Right cardiac atrium (tissue), 5 donors: ENCODE results near the gene PRKAG1. TPM values are rescaled to one million over a fixed set of nuclear protein-coding genes. Genes with fewer than 3 reads are reported as not detected.

Source experiments
- ATAC-seq, 2 donors: fragments of 200-7000 bp; cut with Tn5 transposase; one replicate each; pipeline versions ENCODE4 v1.8.0 to v1.9.1; 2020; ENCODE audit warnings: moderate library complexity in 2 of 2, mild to moderate bottlenecking in 1 of 2
- DNase-seq, 3 donors: peaks; one replicate each; pipeline ENCODE4 v3.0.0-alpha.2; 2020
- H3K27ac ChIP-seq: one replicate; pipeline ENCODE4 v1.5.1; 2013; ENCODE audit warnings: mild to moderate bottlenecking, low read length, control low read depth, moderate library complexity
- H3K27me3 ChIP-seq: one replicate; pipeline ENCODE4 v1.6.1; 2013; ENCODE audit not compliant: control insufficient read depth, insufficient read depth
- H3K4me1 ChIP-seq: one replicate; pipeline ENCODE4 v1.6.1; 2013; ENCODE audit warnings: low read length; ENCODE audit not compliant: control insufficient read depth, insufficient read depth
- H3K4me3 ChIP-seq: one replicate; pipeline ENCODE4 v1.5.1; 2013; ENCODE audit warnings: low read length, control low read depth
- H3K9me3 ChIP-seq: one replicate; pipeline ENCODE4 v1.6.1; 2013; ENCODE audit warnings: low read length; ENCODE audit not compliant: control insufficient read depth
- WGBS: extraction: QIAGEN DNeasy Blood & Tissue Kit; methylation state at CpG from one replicate; pipeline ENCODE4 v1.1.7; 2013; 5-methylcytosine and 5-hydroxymethylcytosine counted together
- intact Hi-C, 4 donors: fragments of 100-400 bp; cut with DNase I; formaldehyde crosslinking; loops; one replicate each; pipeline versions ENCODE4 v1.11.0 to v1.14.0; 2022 to 2023
- polyA plus RNA-seq: library from polyadenylated mRNA; stranded (reverse); fragments of 200-250 nt; gene quantifications from one replicate; pipeline ENCODE4 v1.2.3, GENCODE V29; 2013
- total RNA-seq, 4 donors: library from RNA; stranded (reverse); fragmentation: NEBNext Ultra II Directional; extraction: Animal tissue kit (Norgen Biotek cat#: 25700); gene quantifications; one replicate each; pipeline ENCODE4 v1.2.1, GENCODE V29; 2021
- donor health status: healthy with polysubstance abuse.
- donor health status: DM: no; HTN: yes; CAD: no.
- donor health status: DM: no; HTN: no; CAD: no.
- donor health status: DM: no; HTN: yes; CAD: no; lungs with severe emphysema.
- donor health status: DM: yes; HTN: yes; CAD: no.

PRKAG1 gene
- total and polyA plus RNA-seq, 5 donors: 65.7 to 88.9 (median 77.9) TPM

GRCh38 chr12:48969833-48970701 is 48.5 kb downstream of the PRKAG1 start:
- no peak overlapping the region for H3K4me3 ChIP-seq
- H3K27ac ChIP-seq: no peak overlapping the region
- intact Hi-C loops: no loop called here
- H3K4me1 ChIP-seq: peaks cover 2% of the 10 kb centered on the region
- DNase-seq: peak in 2 of 3 donors; percentile 69 to 72
- no peaks in the 10 kb centered on the region for H3K9me3 ChIP-seq
- no peaks in the 10 kb centered on the region for H3K27me3 ChIP-seq
- WGBS: 11% methylated on average over 77 of the region's 77 CpGs
- peak; percentile 6 to 27 for ATAC-seq

- no peak for ATAC-seq
- intact Hi-C loops: no loop called here
- Histone ChIP-seq H3K4me1 (peaks cover 2% of the 10 kb centered on the region), H3K27me3 (no peaks in the 10 kb centered on the region), H3K4me3 (no peak overlapping the region), H3K27ac (no peak overlapping the region), H3K9me3 (no peaks in the 10 kb centered on the region)
- DNase-seq: peak in 1 of 3 donors; percentile 33
- WGBS: 52% methylated on average over 8 of the region's 8 CpGs
Measured at GRCh38 chr12:48969160-48969771, 49.3 kb downstream of the PRKAG1 start.

- 83% methylated on average over 3 of the region's 3 CpGs for WGBS
- H3K4me1 ChIP-seq: no peaks in the 10 kb centered on the region
- ATAC-seq (no peak), DNase-seq (no peak)
- no peak overlapping the region for H3K27ac ChIP-seq
- intact Hi-C loops: no loop called here
- no peak overlapping the region for H3K4me3 ChIP-seq
- H3K27me3 ChIP-seq: no peaks in the 10 kb centered on the region
- H3K9me3 ChIP-seq: no peaks in the 10 kb centered on the region
Measured at GRCh38 chr12:48968467-48968866, 50.1 kb downstream of the PRKAG1 start.

GRCh38 chr12:48967991-48968390 is 50.6 kb downstream of the PRKAG1 start:
- DNase-seq (no peak), ATAC-seq (no peak)
- Histone ChIP-seq H3K4me1 (no peaks in the 10 kb centered on the region), H3K9me3 (no peaks in the 10 kb centered on the region), H3K27me3 (no peaks in the 10 kb centered on the region), H3K27ac (no peak overlapping the region), H3K4me3 (no peak overlapping the region)
- 77% methylated on average over 7 of the region's 7 CpGs for WGBS
- intact Hi-C loops: no loop called here

GRCh38 chr12:48966177-48966895 is 52.2 kb downstream of the PRKAG1 start:
- ATAC-seq (no peak), DNase-seq (no peak)
- H3K9me3 ChIP-seq: no peaks in the 10 kb centered on the region
- 55% methylated on average over 20 of the region's 20 CpGs for WGBS
- H3K4me3 ChIP-seq: no peak overlapping the region
- intact Hi-C loops: no loop called here
- H3K27ac ChIP-seq: no peak overlapping the region
- H3K27me3 ChIP-seq: no peaks in the 10 kb centered on the region
- no peaks in the 10 kb centered on the region for H3K4me1 ChIP-seq

GRCh38 chr12:48965298-48965838 is 53.2 kb downstream of the PRKAG1 start:
- ATAC-seq (no peak), DNase-seq (no peak)
- Histone ChIP-seq H3K4me3 (no peak overlapping the region), H3K27me3 (no peaks in the 10 kb centered on the region), H3K4me1 (no peaks in the 10 kb centered on the region), H3K9me3 (no peaks in the 10 kb centered on the region), H3K27ac (no peak overlapping the region)
- intact Hi-C loops: no loop called here

- Histone ChIP-seq H3K9me3 (no peaks in the 10 kb centered on the region), H3K4me1 (no peaks in the 10 kb centered on the region), H3K4me3 (no peak overlapping the region), H3K27ac (no peak overlapping the region), H3K27me3 (no peaks in the 10 kb centered on the region)
- no peak for DNase-seq
- intact Hi-C loops: no loop called here
- ATAC-seq: no peak
Measured at GRCh38 chr12:48961801-48962200, 56.8 kb downstream of the PRKAG1 start.

DNA sequence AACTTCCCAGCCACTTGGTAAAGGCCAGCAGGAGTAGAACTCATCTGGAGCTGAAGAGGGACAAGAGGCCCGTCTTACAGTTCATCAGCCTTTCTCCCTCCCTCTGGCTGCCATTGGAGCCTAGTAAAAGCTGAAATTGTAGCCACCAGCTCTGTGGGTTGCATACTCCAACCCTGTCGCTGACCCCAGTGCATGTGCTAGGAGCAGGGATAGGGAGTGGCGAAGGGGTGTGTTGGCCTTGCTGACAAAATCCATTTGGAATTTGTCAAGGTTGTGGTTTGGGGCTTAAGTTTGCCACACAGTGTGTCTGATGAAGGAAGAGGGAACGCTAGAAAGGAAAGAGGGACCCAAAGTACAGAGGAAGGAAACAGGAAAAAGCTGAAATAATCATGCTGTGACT is 57.2 kb downstream of the PRKAG1 start:
- H3K27me3 ChIP-seq: no peaks in the 10 kb centered on the region
- no peak overlapping the region for H3K27ac ChIP-seq
- intact Hi-C loops: no loop called here
- H3K4me3 ChIP-seq: no peak overlapping the region
- WGBS: 49% methylated on average over 4 of the region's 4 CpGs
- H3K9me3 ChIP-seq: no peaks in the 10 kb centered on the region
- H3K4me1 ChIP-seq: no peaks in the 10 kb centered on the region
- no peak for DNase-seq
- no peak for ATAC-seq

DNA sequence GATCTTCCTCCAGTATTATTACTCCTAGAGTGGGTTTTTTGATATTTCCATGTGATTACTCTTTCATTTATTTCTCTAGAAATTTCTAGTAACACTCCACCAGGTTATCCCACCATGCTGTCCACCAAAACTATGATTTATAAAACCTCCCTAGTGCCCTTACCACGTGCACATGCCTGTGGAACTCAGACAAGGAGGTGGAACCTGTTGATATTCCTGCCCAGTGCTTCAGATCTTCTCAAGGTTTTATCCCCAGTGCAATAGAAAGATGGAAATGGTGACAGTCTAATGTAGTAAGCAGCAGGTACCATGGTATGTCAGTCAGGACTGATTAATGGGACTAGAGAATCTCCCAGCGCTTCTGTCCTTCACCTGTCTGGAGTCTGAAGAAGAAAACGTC is 57.7 kb downstream of the PRKAG1 start:
- DNase-seq (no peak), ATAC-seq (no peak)
- Histone ChIP-seq H3K4me3 (no peak overlapping the region), H3K27me3 (no peaks in the 10 kb centered on the region), H3K4me1 (peaks cover 2% of the 10 kb centered on the region), H3K27ac (no peak overlapping the region), H3K9me3 (no peaks in the 10 kb centered on the region)
- WGBS: 67% methylated on average over 3 of the region's 3 CpGs
- intact Hi-C loops: no loop called here

DNA sequence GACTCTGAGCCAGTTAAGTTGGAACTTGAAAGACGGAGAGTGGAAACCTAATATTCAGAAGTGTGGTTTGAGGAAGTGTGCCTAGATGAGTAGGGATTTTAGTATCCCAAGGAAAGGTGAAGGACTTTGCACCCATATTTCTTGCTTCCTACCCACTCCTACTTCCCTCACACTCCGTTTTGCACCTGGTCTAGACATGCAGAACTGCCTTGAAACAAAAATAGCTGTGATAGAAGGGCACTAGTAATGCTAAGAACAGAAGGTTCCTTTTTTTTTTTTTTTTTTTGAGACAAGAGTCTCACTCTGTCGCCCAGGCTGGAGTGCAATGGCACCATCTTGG is 60.6 kb downstream of the PRKAG1 start:
- ATAC-seq (no peak), DNase-seq (no peak)
- intact Hi-C loops: no loop called here
- peaks cover 2% of the 10 kb centered on the region for H3K4me1 ChIP-seq
- H3K4me3 ChIP-seq: peak overlapping the region; percentile 83
- no peaks in the 10 kb centered on the region for H3K9me3 ChIP-seq
- 25% methylated on average over 3 of the region's 3 CpGs for WGBS
- no peaks in the 10 kb centered on the region for H3K27me3 ChIP-seq
- H3K27ac ChIP-seq: no peak overlapping the region
